HL-60 (cell line): ENCODE results near the gene ASCC2.

Experiments
- DNase-seq, 2 experiments: peaks; one replicate each; pipeline ENCODE4 v3.0.0-alpha.2; 2010 to 2020; ENCODE audit warnings: low read depth in 1 of 2, low spot score in 1 of 2
- H3K27ac ChIP-seq: fragments of 250-450 bp; sonication (Bioruptor Pico); replicated peaks from 2 replicates; pipeline ENCODE4 v1.5.1; 2020; ENCODE audit warnings: mild to moderate bottlenecking, moderate library complexity
- H3K27me3 ChIP-seq: fragments of 250-450 bp; sonication (Bioruptor Pico); 2 replicates; pipeline ENCODE4 v1.5.1; 2021; ENCODE audit warnings: mild to moderate bottlenecking, moderate library complexity; ENCODE audit not compliant: insufficient read depth, poor library complexity, severe bottlenecking
- H3K4me3 ChIP-seq: replicated peaks from 2 replicates; pipeline ENCODE4 v1.5.1; 2011; ENCODE audit warnings: mild to moderate bottlenecking, control low read depth, low read length; ENCODE audit not compliant: insufficient read depth
- CTCF ChIP-seq: IDR thresholded peaks from one replicate; pipeline ENCODE4 v1.5.1; 2011; ENCODE audit warnings: low read length, control low read depth, inconsistent platforms; ENCODE audit not compliant: insufficient read depth
- GABPA ChIP-seq: IDR thresholded peaks from 2 replicates; pipeline ENCODE4 v1.6.1; 2012; ENCODE audit warnings: low read depth
- POLR2AphosphoS5 ChIP-seq: IDR thresholded peaks from 2 replicates; pipeline ENCODE4 v1.6.1; 2012; ENCODE audit warnings: low read depth
- SPI1 ChIP-seq: IDR thresholded peaks from 2 replicates; pipeline ENCODE4 v1.6.1; 2012; ENCODE audit warnings: low read depth, mild to moderate bottlenecking, borderline replicate concordance
- TF ChIP-seq, protein P1 (sequence below): IDR thresholded peaks from 2 replicates; pipeline ENCODE4 v1.6.1; 2012; ENCODE audit warnings: low read depth; ENCODE audit not compliant: insufficient replicate concordance

Gene ASCC2

GRCh38 chr22:29814003-29814402 lies 24.1 kb downstream of the ASCC2 start:
- Histone ChIP-seq H3K27me3 (no peaks in the 10 kb centered on the region), H3K4me3 (no peak overlapping the region), H3K27ac (no peak overlapping the region)
- TF ChIP-seq POLR2AphosphoS5 (no peak), SPI1 (no peak), GABPA (no peak), CTCF (no peak)
- TF ChIP-seq, protein P1, sequence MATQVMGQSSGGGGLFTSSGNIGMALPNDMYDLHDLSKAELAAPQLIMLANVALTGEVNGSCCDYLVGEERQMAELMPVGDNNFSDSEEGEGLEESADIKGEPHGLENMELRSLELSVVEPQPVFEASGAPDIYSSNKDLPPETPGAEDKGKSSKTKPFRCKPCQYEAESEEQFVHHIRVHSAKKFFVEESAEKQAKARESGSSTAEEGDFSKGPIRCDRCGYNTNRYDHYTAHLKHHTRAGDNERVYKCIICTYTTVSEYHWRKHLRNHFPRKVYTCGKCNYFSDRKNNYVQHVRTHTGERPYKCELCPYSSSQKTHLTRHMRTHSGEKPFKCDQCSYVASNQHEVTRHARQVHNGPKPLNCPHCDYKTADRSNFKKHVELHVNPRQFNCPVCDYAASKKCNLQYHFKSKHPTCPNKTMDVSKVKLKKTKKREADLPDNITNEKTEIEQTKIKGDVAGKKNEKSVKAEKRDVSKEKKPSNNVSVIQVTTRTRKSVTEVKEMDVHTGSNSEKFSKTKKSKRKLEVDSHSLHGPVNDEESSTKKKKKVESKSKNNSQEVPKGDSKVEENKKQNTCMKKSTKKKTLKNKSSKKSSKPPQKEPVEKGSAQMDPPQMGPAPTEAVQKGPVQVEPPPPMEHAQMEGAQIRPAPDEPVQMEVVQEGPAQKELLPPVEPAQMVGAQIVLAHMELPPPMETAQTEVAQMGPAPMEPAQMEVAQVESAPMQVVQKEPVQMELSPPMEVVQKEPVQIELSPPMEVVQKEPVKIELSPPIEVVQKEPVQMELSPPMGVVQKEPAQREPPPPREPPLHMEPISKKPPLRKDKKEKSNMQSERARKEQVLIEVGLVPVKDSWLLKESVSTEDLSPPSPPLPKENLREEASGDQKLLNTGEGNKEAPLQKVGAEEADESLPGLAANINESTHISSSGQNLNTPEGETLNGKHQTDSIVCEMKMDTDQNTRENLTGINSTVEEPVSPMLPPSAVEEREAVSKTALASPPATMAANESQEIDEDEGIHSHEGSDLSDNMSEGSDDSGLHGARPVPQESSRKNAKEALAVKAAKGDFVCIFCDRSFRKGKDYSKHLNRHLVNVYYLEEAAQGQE = no peak
- DNase-seq = no peak

DNA sequence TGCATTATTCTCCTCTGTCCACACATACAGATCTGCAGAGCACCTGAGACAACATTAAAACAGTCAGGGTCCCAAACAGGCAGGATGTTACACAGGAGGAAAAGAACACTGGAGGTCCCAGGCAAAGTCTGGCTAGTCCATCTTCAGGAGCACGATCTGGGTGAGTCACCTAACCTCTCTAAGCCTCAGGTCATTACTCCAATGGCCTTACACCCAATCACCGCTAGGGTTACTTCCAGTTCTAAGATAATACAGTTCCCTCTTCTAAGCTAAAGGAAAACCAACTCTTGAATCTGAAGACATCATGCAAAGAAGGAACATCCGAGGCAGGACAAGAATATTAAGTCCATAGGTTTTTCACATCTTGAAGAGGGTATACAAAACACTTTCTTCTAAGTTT lies 24.5 kb downstream of the ASCC2 start:
- Histone ChIP-seq H3K27ac (no peak overlapping the region), H3K4me3 (no peak overlapping the region), H3K27me3 (no peaks in the 10 kb centered on the region)
- DNase-seq = no peak
- no peak for TF ChIP-seq GABPA
- TF ChIP-seq, protein P1 = no peak
- TF ChIP-seq CTCF = no peak
- TF ChIP-seq POLR2AphosphoS5 = no peak
- TF ChIP-seq SPI1 = no peak

DNA sequence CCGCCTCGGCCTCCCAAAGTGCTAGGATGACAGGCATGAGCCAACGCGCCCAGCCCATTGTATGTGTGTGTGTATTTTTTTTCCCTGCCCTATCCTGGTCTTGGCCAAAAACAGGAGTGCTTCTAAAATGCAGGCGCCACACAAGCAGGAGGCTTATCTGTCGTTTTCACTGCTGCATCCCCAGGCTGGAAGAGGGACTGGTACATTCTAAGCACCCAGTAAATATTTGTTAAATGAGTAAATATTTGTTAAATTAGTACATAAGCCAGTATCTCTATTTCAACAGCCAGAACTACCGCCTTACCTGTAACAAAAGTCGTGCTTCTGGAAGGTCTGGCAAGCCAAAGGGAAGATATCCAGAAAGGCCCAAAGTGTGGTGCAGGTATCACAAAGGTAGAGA lies 24.9 kb downstream of the ASCC2 start:
- no peaks in the 10 kb centered on the region for H3K27me3 ChIP-seq
- TF ChIP-seq CTCF = no peak
- no peak for TF ChIP-seq POLR2AphosphoS5
- TF ChIP-seq, protein P1 = no peak
- TF ChIP-seq GABPA = no peak
- no peak for TF ChIP-seq SPI1
- DNase-seq = no peak
- H3K4me3 ChIP-seq = no peak overlapping the region
- H3K27ac ChIP-seq = no peak overlapping the region
